Natural killer cell (primary cell): Measurements from ENCODE around the gene SLC35E1. TPM values are rescaled to one million over a fixed set of nuclear protein-coding genes. Genes with fewer than 3 reads are reported as not detected.

ENCODE experiments used
- ATAC-seq, 3 donors: fragments of 150-1000 bp in 2 of 3; fragments of 200-7000 bp in 1 of 3; cut with Tn5 transposase; 1 replicate in 1 of 3; 2 replicates in 2 of 3; pipeline ENCODE4 v1.10.0; 2021; ENCODE audit warnings: mild to moderate bottlenecking in 2 of 3, moderate library complexity in 2 of 3
- DNase-seq, 2 donors: peaks; one replicate each; pipeline versions ENCODE4 v3.0.0 to v3.0.0-alpha.2; 2013 to 2021; ENCODE audit warnings: mixed read lengths in 1 of 2
- H3K27ac ChIP-seq: one replicate; pipeline ENCODE4 v1.5.1; 2013; ENCODE audit warnings: mild to moderate bottlenecking, low read length
- H3K27me3 ChIP-seq: one replicate; pipeline ENCODE4 v1.6.1; 2013; ENCODE audit warnings: low read length; ENCODE audit not compliant: control insufficient read depth, insufficient read depth
- H3K36me3 ChIP-seq: one replicate; pipeline ENCODE4 v1.6.1; 2013; ENCODE audit warnings: low read length; ENCODE audit not compliant: control insufficient read depth, insufficient read depth
- H3K4me1 ChIP-seq: one replicate; pipeline ENCODE4 v1.6.1; 2013; ENCODE audit warnings: low read length; ENCODE audit not compliant: control insufficient read depth, insufficient read depth
- H3K4me3 ChIP-seq: one replicate; pipeline ENCODE4 v1.5.1; 2013; ENCODE audit warnings: low read length
- H3K9me3 ChIP-seq: one replicate; pipeline ENCODE4 v1.6.1; 2013; ENCODE audit warnings: low read length; ENCODE audit not compliant: control insufficient read depth, insufficient read depth
- H3K27ac Mint-ChIP-seq, 2 donors: one replicate each; pipeline ENCODE4 v1.8.0; 2022; ENCODE audit warnings: mild to moderate bottlenecking in 2 of 2, mixed read lengths in 2 of 2, moderate library complexity in 1 of 2
- H3K27me3 Mint-ChIP-seq, 2 donors: one replicate each; pipeline ENCODE4 v1.8.0; 2022; ENCODE audit warnings: low read depth in 2 of 2, mixed read lengths in 2 of 2
- H3K36me3 Mint-ChIP-seq: one replicate; pipeline ENCODE4 v1.8.0; 2022; ENCODE audit warnings: mixed read lengths
- H3K4me1 Mint-ChIP-seq, 2 donors: one replicate each; pipeline ENCODE4 v1.8.0; 2022; ENCODE audit warnings: mixed read lengths in 2 of 2
- H3K4me3 Mint-ChIP-seq: one replicate; pipeline ENCODE4 v1.8.0; 2022; ENCODE audit warnings: mild to moderate bottlenecking, moderate library complexity, mixed read lengths
- H3K9me3 Mint-ChIP-seq, 2 donors: one replicate each; pipeline ENCODE4 v1.8.0; 2022; ENCODE audit warnings: mixed read lengths in 2 of 2
- CTCF ChIP-seq: fragments of 200-600 bp; IDR thresholded peaks from one replicate; pipeline ENCODE4 v1.8.0; 2022; ENCODE audit warnings: antibody characterized with exemption
- WGBS: methylation state at CpG from one replicate; pipeline ENCODE4 v1.1.7; 2013; ENCODE audit warnings: missing lambda C conversion rate; ENCODE audit not compliant: insufficient coverage; 5-methylcytosine and 5-hydroxymethylcytosine counted together
- intact Hi-C: fragments of 100-400 bp; cut with micrococcal nuclease; formaldehyde crosslinking; loops from one replicate; pipeline ENCODE4 v1.14.2; 2022
- total RNA-seq, 4 donors: library from RNA; stranded (reverse); fragments of 120-200 nt in 1 of 4; gene quantifications; one replicate each; pipeline versions ENCODE4 v1.2.3 to v1.2.4, GENCODE V29; 2013 to 2022

The SLC35E1 gene
- total RNA-seq, 3 donors from 2014 or later (not counting 1 experiment from before 2014, with no cell fraction given) = 53.2 to 55.5 (median 54.2) TPM

DNA sequence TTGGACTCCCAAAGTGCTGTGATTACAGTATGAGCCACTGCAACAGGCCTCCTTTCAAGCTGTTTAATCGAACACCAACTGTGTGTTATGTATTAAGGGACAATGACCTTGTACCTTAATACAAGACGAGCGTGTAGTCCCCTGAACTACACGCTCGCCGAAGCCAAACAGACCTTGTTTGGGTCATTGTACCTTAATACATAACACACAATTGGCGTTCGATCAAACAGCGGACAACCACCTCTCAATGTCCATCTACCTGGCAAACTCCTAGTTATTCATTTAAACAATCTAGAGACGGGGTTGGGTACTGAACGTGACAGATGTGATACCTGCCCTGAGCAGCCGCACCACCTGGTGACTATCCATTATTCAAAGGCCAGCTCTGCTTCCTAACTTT is 31.3 kb downstream of the SLC35E1 start:
- Mint-ChIP-seq H3K4me1 (peaks cover 49 to 62% of the 10 kb centered on the region in 2 donors), H3K27me3 (no peaks in the 10 kb centered on the region), H3K36me3 (no peaks in the 10 kb centered on the region), H3K4me3 (peak overlapping the region; percentile 94), H3K9me3 (no peaks in the 10 kb centered on the region), H3K27ac (peak overlapping the region; percentile 76 to 86)
- Histone ChIP-seq H3K9me3 (no peaks in the 10 kb centered on the region), H3K4me1 (peaks cover 42% of the 10 kb centered on the region), H3K27me3 (no peaks in the 10 kb centered on the region), H3K36me3 (peaks cover 16% of the 10 kb centered on the region), H3K4me3 (peak overlapping the region; percentile 94), H3K27ac (no peak overlapping the region)
- 93% methylated on average over 12 of the region's 12 CpGs for WGBS
- DNase-seq = no peak
- intact Hi-C loops = no loop called here
- ATAC-seq = no peak
- no peak for TF ChIP-seq CTCF

DNA sequence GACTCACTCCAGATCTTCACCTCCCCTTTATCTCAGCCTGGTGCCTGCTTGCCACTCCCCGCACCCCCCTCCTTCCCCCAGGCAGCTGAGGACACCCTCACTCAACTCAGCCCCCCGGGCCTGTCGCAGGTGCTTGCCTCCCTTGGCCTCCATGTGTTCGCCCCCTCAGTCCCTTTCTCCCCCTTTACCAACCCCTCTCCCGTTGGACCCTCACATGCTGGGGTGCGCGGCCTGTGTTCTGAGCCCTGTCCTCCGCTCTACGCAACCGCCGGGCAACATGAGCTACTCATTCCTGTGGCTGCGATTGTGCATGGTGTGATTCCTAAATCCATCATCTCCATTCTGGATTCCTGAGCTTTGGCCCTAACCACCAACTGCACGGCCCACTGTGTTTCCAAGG is 35.1 kb downstream of the SLC35E1 start:
- Mint-ChIP-seq H3K27me3 (no peaks in the 10 kb centered on the region), H3K4me1 (peaks cover 34 to 52% of the 10 kb centered on the region in 2 donors), H3K9me3 (no peaks in the 10 kb centered on the region), H3K36me3 (no peaks in the 10 kb centered on the region), H3K27ac (peak overlapping the region in 1 of 2 donors; percentile 21), H3K4me3 (no peak overlapping the region)
- ATAC-seq (no peak), DNase-seq (no peak)
- H3K27ac ChIP-seq = no peak overlapping the region
- no peak overlapping the region for H3K4me3 ChIP-seq
- no peaks in the 10 kb centered on the region for H3K27me3 ChIP-seq
- peaks cover 25% of the 10 kb centered on the region for H3K4me1 ChIP-seq
- 97% methylated on average over 13 of the region's 13 CpGs for WGBS
- H3K9me3 ChIP-seq = no peaks in the 10 kb centered on the region
- intact Hi-C loops = no loop called here
- H3K36me3 ChIP-seq = peaks cover 43% of the 10 kb centered on the region
- TF ChIP-seq CTCF = no peak

GRCh38 chr19:16536130-16536529 is 36.1 kb downstream of the SLC35E1 start:
- H3K9me3 ChIP-seq = no peaks in the 10 kb centered on the region
- no peak for DNase-seq
- H3K27ac ChIP-seq = no peak overlapping the region
- H3K4me3 Mint-ChIP-seq = no peak overlapping the region
- no peak overlapping the region for H3K27ac Mint-ChIP-seq
- no peaks in the 10 kb centered on the region for H3K36me3 Mint-ChIP-seq
- peaks cover 53% of the 10 kb centered on the region for H3K36me3 ChIP-seq
- WGBS = 94% methylated on average over 9 of the region's 9 CpGs
- H3K4me1 Mint-ChIP-seq = peaks cover 28 to 46% of the 10 kb centered on the region in 2 donors
- peaks cover 18% of the 10 kb centered on the region for H3K4me1 ChIP-seq
- no peak for ATAC-seq
- no peak for TF ChIP-seq CTCF
- intact Hi-C loops = no loop called here
- no peaks in the 10 kb centered on the region for H3K27me3 Mint-ChIP-seq
- no peak overlapping the region for H3K4me3 ChIP-seq
- no peaks in the 10 kb centered on the region for H3K9me3 Mint-ChIP-seq
- H3K27me3 ChIP-seq = no peaks in the 10 kb centered on the region

GRCh38 chr19:16535381-16535780 is 36.8 kb downstream of the SLC35E1 start:
- Mint-ChIP-seq H3K36me3 (no peaks in the 10 kb centered on the region), H3K4me1 (peaks cover 26 to 39% of the 10 kb centered on the region in 2 donors), H3K4me3 (no peak overlapping the region), H3K27me3 (no peaks in the 10 kb centered on the region), H3K9me3 (no peaks in the 10 kb centered on the region), H3K27ac (no peak overlapping the region)
- H3K4me3 ChIP-seq = no peak overlapping the region
- H3K27ac ChIP-seq = no peak overlapping the region
- TF ChIP-seq CTCF = no peak
- DNase-seq (no peak), ATAC-seq (no peak)
- H3K4me1 ChIP-seq = peaks cover 11% of the 10 kb centered on the region
- H3K9me3 ChIP-seq = no peaks in the 10 kb centered on the region
- 97% methylated on average over 18 of the region's 18 CpGs for WGBS
- peaks cover 60% of the 10 kb centered on the region for H3K36me3 ChIP-seq
- intact Hi-C loops = no loop called here
- H3K27me3 ChIP-seq = no peaks in the 10 kb centered on the region
